T-helper 1 cell treated with Interleukin-12 subunit alpha and Interleukin-12 subunit beta and Interleukin-4 antibody, amounts not matched to agents 30 μg/mL and 1 μg/mL, for 36 hours (primary cell): ENCODE measurements around the gene UGT1A7.

Experiments
- H3K27ac Mint-ChIP-seq: one replicate; pipeline ENCODE4 v1.8.0; 2021; ENCODE audit warnings: mild to moderate bottlenecking, mixed read lengths
- H3K27me3 Mint-ChIP-seq: one replicate; pipeline ENCODE4 v1.8.0; 2021; ENCODE audit warnings: low read depth, mixed read lengths
- H3K36me3 Mint-ChIP-seq: one replicate; pipeline ENCODE4 v1.8.0; 2021; ENCODE audit warnings: low read depth, mixed read lengths
- H3K4me1 Mint-ChIP-seq: one replicate; pipeline ENCODE4 v1.8.0; 2021; ENCODE audit warnings: low read depth, mixed read lengths
- H3K4me3 Mint-ChIP-seq: one replicate; pipeline ENCODE4 v1.8.0; 2021; ENCODE audit warnings: mild to moderate bottlenecking, moderate library complexity, mixed read lengths
- H3K9me3 Mint-ChIP-seq: one replicate; pipeline ENCODE4 v1.8.0; 2021; ENCODE audit warnings: mixed read lengths

Gene UGT1A7

DNA sequence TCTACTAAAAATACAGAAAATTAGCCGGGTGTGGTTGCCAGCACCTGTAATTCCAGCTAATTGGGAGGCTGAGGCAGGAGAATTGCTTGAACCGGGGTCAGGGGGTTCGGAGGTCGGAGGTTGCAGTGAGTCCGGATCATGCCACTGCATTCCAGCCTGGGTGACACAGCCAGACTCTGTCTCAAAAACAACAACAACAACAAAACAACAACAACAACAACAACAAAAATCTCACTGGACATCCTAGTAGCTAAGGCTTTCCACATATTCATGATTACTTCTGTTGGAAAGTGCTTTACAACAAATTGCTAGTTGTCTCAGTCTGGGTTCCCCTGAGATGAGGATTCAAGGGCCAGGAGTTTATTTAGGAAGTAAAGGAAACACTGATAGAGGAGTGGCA is 92.2 kb downstream of the UGT1A7 start:
- Mint-ChIP-seq H3K27me3 (no peaks in the 10 kb centered on the region), H3K9me3 (peaks cover 13% of the 10 kb centered on the region), H3K27ac (no peak overlapping the region), H3K4me3 (no peak overlapping the region), H3K36me3 (no peaks in the 10 kb centered on the region), H3K4me1 (no peaks in the 10 kb centered on the region)

DNA sequence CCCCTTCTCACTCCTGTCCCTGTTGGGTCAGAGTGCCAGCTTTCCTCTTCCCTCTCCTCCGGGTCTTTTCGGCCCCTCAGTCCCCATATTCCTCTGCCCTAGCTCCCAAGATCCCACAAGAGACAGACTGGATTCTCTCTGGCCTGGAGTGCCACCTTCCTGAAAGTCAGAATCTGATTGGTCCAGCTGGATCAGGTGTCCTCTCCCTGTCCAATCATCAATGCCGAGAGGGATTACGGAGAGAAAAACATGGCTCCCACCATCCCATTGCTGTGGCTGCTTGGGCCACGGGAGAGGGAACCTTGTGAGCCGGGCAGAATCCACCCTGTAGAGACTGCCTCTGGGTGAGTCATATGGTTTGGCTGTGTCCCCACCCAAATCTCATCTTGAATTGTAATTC is 93.7 kb downstream of the UGT1A7 start:
- H3K9me3 Mint-ChIP-seq, result peaks cover 13% of the 10 kb centered on the region
- H3K27me3 Mint-ChIP-seq, result no peaks in the 10 kb centered on the region
- H3K27ac Mint-ChIP-seq, result no peak overlapping the region
- no peaks in the 10 kb centered on the region for H3K4me1 Mint-ChIP-seq
- no peaks in the 10 kb centered on the region for H3K36me3 Mint-ChIP-seq
- no peak overlapping the region for H3K4me3 Mint-ChIP-seq

DNA sequence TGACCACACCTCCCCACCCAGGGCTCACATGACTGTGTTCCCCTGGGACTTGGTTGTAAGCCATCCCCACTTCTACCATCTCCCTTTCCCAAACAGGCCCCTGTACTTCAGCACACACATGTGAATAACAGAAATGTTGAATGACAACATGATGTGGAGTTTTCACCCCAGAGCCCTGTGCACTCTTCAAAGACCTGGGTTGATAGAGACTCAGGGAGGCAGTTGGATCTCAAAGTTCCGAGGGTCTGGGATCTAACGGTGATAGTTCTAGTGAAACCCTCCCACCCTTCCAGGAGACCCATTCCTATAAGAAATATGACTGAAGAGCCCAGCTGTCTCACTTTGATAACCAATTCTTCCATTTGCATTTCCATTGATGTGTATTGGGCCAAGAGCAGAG is 96.3 kb downstream of the UGT1A7 start, which contains the start of gene MROH2A:
TSS of gene MROH2A (plus strand) at position 301 of the 400 bp plus-strand sequence. CDS start 1,029 bp downstream, outside the sequence.
- Mint-ChIP-seq H3K9me3 (peaks cover 16% of the 10 kb centered on the region), H3K36me3 (no peaks in the 10 kb centered on the region), H3K27ac (no peak within 1 kb of the TSS), H3K4me1 (no peaks in the 10 kb centered on the region), H3K27me3 (peaks cover 16% of the 10 kb centered on the region), H3K4me3 (no peak within 1 kb of the TSS)

DNA sequence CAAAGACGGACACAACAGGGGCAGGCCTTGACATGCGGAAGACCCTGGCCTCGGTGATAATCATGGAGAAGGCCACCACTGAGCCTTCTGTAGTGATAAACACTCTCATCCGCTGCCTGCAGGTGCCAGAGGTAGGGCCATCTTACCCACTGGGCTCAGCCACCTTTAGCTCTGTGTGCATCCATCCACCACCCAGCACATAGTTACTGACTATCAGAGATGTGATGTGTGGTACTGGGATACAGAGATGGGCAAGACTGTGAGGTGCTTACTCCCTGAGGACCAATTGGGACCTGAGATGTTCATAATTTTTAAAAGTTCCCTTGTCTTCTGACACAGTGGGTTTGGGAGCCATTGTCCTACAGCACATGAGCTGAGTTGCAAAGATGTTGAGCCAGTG is 98.0 kb downstream of the UGT1A7 start:
- no peak overlapping the region for H3K27ac Mint-ChIP-seq
- H3K4me3 Mint-ChIP-seq, result no peak overlapping the region
- peaks cover 16% of the 10 kb centered on the region for H3K27me3 Mint-ChIP-seq
- H3K4me1 Mint-ChIP-seq, result no peaks in the 10 kb centered on the region
- H3K9me3 Mint-ChIP-seq, result peaks cover 16% of the 10 kb centered on the region
- H3K36me3 Mint-ChIP-seq, result no peaks in the 10 kb centered on the region

DNA sequence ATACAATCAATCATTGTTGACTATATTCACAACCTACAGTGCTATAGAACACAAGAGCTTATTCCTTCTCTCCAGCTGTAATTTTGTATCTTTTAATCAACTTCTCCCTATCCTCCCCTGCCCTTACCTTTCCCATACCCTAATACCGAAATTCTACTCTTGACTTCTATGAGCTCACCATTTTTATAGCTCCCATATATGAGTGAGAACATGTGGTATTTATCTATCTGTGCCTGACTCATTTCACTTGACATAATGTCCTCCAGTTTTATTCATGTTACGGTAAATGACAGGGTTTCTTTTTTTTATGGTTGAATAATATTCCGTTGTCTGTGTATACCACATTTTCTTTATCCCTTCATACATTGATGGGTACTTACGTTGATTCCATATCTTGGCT is 99.1 kb downstream of the UGT1A7 start:
- peaks cover 15% of the 10 kb centered on the region for H3K9me3 Mint-ChIP-seq
- peaks cover 16% of the 10 kb centered on the region for H3K27me3 Mint-ChIP-seq
- no peak overlapping the region for H3K4me3 Mint-ChIP-seq
- H3K4me1 Mint-ChIP-seq, result no peaks in the 10 kb centered on the region
- H3K36me3 Mint-ChIP-seq, result no peaks in the 10 kb centered on the region
- H3K27ac Mint-ChIP-seq, result no peak overlapping the region

DNA sequence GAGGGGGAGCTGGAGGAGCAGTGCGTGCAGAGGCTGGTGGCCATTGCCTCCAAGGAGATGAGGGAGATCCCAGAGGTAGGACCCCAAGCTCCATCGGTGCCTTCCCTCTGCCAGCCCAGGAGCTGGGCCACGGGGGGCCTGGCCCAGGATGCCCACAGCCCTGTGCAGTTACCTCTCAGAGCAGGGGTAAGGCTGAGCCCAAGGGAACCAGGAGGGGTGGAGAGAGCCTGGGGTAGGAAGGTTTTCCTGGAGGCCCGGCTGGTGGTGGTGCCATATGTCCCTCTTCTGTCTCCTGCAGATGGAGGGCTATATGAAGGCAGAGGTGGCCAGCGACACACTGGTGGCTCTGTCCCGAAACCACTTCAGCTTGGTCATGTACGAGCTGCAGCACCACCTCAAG is 107.9 kb downstream of the UGT1A7 start:
- no peak overlapping the region for H3K27ac Mint-ChIP-seq
- H3K4me3 Mint-ChIP-seq, result no peak overlapping the region
- no peaks in the 10 kb centered on the region for H3K4me1 Mint-ChIP-seq
- no peaks in the 10 kb centered on the region for H3K27me3 Mint-ChIP-seq
- no peaks in the 10 kb centered on the region for H3K36me3 Mint-ChIP-seq
- H3K9me3 Mint-ChIP-seq, result no peaks in the 10 kb centered on the region

DNA sequence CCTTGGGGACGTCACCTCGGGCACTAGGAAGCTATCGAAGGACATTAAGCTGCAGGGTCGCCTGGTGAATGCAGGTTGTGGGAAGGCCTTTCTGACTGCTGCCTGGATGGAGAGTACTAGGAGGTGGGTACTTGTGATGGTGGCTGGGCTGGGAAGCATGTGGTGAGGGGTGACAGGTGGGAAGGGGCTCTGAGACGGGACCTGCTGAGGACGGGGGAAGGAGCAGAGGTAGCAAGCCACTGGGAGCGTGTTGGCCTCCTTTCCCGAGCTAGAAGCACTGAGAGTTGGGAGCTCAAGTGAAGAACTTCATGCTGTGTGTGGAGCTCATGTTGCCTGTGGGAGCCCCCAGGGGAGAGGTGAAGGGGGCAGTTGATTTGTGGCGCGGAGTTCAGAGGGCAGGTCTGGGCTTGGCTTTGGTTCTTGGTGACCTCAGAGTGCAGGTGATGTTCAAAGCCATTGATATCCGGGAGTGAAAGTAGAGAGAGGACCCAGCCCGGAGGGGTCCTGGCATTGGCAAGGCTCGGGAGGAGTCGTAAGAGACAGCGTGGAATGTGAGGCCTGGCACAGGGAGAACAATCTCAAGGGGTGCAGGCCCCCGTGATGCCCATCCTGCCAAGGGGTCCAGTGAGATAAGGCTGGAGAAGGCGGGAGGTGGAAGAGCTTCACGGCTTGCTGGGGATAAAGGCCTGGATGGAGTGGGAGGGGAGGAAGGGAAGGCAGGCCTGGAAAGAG is 109.6 kb downstream of the UGT1A7 start:
- no peaks in the 10 kb centered on the region for H3K36me3 Mint-ChIP-seq
- H3K4me1 Mint-ChIP-seq, result no peaks in the 10 kb centered on the region
- no peak overlapping the region for H3K4me3 Mint-ChIP-seq
- no peaks in the 10 kb centered on the region for H3K9me3 Mint-ChIP-seq
- H3K27me3 Mint-ChIP-seq, result no peaks in the 10 kb centered on the region
- H3K27ac Mint-ChIP-seq, result no peak overlapping the region

DNA sequence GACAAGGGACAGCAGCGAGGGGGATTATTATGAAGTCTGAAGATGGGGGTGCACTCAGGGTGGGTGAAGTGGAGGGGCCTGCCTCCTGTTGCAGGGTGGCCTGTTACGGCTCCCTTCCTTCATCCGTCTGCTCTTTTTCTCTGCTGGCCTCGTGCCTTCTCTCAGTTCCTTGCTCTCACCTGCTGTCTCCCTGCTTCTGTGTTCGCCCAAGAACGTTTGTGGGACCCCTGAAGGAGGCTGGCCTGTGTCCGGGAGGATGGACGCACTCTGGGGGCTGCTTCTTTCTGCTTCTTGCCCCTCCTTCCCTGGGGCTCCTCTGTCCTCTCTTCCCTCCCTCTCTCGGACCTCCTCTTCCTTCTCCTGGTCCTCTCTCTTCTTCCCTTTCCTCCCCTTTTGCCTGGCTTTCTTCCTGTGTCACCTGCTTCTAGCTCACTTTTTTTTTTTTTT is 110.2 kb downstream of the UGT1A7 start:
- Mint-ChIP-seq H3K9me3 (no peaks in the 10 kb centered on the region), H3K27me3 (no peaks in the 10 kb centered on the region), H3K36me3 (no peaks in the 10 kb centered on the region), H3K4me1 (no peaks in the 10 kb centered on the region), H3K27ac (no peak overlapping the region), H3K4me3 (no peak overlapping the region)

DNA sequence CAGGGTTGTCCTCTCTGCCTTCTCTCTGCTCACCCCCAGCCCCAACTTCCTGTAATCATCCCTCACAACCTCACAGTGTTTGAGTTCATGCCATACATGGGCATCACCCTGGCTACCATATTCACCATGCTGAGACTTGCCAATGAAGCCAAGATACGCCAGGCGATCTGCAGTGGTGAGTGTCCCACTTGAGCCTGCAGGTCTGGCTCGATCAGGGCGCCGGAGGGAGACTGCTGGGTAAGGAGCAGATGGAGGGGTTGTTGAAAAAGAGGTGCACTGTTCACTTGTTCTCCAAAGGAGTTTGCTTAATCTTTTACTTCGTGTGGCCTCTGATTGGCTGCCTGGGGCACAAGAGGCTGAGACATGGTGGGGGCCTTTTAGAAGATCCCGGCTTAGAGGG is 111.0 kb downstream of the UGT1A7 start:
- Mint-ChIP-seq H3K27ac (no peak overlapping the region), H3K4me1 (no peaks in the 10 kb centered on the region), H3K4me3 (no peak overlapping the region), H3K9me3 (no peaks in the 10 kb centered on the region), H3K36me3 (no peaks in the 10 kb centered on the region), H3K27me3 (no peaks in the 10 kb centered on the region)

DNA sequence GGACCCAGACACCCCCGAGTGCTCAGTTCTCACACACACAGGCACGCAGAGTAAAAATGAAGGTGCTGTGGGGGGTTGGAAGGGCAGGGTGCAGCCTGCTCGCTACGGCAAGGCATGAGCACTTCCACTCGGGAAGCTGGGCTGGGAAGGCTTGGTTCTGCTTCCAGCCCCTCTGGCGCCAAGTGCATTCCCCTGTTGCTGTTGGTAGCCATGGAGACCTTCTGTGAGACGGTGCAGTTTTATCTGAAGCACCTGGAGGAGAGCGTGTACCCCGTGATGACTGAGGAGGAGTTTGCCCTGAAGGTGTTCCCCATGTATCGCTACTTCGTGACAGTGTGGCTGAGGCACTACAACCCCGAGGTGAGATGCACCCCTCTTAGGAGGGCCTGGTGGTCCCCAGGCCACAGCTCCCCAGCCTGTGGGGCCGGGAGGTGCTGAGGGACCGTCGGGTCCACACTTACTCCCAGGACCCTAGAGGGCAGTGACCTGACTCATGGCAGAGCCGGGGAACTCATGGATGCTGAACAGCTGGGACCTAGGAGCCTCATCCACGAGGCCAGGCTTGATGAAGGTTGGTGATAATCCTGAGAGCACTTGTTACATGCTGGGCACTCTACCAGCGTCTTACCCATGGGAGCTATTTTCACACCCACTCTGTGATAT is 111.9 kb downstream of the UGT1A7 start:
- Mint-ChIP-seq H3K9me3 (no peaks in the 10 kb centered on the region), H3K36me3 (no peaks in the 10 kb centered on the region), H3K4me3 (no peak overlapping the region), H3K27ac (no peak overlapping the region), H3K4me1 (no peaks in the 10 kb centered on the region), H3K27me3 (no peaks in the 10 kb centered on the region)

DNA sequence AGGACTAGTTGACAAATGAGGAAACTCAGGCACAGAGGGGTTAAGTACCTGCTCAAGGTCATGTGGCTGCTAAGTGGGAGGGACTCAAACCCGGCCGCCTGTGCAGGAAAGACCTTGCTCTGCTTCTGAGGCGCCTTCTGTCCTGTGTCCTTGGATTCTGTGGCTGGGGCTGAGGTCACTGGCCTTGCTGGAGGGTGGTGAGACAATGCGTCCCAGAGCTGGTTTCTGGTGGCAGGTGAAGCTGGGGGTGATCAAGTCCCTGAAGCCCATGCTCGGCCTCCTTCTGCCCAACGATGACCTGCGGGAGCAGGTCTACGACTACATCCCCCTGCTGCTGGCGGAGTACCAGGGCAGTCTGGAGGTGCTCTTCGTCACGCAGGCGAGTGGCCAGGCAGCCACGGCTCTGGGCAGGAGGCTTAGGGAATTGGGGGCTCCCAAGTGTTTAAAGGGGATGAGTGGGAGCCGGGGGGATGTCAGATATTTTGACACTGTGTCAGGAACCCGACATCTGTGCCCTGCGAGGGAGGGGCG is 112.5 kb downstream of the UGT1A7 start:
- no peaks in the 10 kb centered on the region for H3K4me1 Mint-ChIP-seq
- H3K36me3 Mint-ChIP-seq, result no peaks in the 10 kb centered on the region
- no peaks in the 10 kb centered on the region for H3K27me3 Mint-ChIP-seq
- no peak overlapping the region for H3K4me3 Mint-ChIP-seq
- H3K9me3 Mint-ChIP-seq, result no peaks in the 10 kb centered on the region
- no peak overlapping the region for H3K27ac Mint-ChIP-seq

DNA sequence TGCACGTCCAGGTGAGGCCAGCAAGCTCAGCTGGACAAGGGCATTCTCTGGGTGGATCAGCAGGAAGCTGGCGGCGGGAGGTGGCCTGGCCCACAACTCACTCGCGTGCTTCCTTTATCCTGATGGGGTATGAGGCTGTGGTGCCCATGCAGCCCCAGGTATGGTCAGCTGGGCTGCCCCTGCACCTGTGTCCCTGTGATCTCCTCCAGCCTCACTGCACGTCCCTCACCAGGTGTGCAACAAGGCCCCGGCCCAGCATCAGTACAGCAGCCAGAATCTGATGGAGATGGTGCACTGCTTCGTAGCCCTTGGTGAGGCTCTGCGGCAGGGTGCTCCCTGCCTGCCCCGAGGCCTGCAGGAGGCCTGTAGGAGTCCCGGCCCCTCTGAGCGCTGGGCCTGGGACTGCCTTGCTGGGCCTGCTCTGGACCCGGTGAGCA is 114.1 kb downstream of the UGT1A7 start:
- Mint-ChIP-seq H3K9me3 (no peaks in the 10 kb centered on the region), H3K27ac (no peak overlapping the region), H3K36me3 (no peaks in the 10 kb centered on the region), H3K27me3 (no peaks in the 10 kb centered on the region), H3K4me1 (no peaks in the 10 kb centered on the region), H3K4me3 (no peak overlapping the region)

DNA sequence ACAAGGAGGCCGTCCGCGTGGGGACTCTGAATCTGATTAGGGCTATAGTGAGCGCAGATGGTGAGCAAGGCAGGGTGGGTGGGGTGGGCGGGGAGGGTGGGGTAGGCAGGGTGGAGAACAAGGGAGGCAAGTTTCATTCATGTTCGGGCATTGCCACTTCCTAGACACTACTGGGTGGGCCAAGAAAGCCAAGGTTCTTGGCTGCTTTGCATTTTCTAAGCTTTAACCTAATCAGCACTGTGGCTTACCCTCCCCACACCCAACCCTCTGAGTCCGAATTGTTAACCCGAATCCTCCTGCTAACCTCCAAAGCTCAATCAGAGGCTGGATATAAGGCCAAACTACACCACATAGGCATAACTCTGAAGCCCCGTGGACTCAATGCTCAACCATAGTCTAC is 114.6 kb downstream of the UGT1A7 start:
- Mint-ChIP-seq H3K9me3 (no peaks in the 10 kb centered on the region), H3K4me3 (no peak overlapping the region), H3K27me3 (no peaks in the 10 kb centered on the region), H3K4me1 (no peaks in the 10 kb centered on the region), H3K27ac (no peak overlapping the region), H3K36me3 (no peaks in the 10 kb centered on the region)

DNA sequence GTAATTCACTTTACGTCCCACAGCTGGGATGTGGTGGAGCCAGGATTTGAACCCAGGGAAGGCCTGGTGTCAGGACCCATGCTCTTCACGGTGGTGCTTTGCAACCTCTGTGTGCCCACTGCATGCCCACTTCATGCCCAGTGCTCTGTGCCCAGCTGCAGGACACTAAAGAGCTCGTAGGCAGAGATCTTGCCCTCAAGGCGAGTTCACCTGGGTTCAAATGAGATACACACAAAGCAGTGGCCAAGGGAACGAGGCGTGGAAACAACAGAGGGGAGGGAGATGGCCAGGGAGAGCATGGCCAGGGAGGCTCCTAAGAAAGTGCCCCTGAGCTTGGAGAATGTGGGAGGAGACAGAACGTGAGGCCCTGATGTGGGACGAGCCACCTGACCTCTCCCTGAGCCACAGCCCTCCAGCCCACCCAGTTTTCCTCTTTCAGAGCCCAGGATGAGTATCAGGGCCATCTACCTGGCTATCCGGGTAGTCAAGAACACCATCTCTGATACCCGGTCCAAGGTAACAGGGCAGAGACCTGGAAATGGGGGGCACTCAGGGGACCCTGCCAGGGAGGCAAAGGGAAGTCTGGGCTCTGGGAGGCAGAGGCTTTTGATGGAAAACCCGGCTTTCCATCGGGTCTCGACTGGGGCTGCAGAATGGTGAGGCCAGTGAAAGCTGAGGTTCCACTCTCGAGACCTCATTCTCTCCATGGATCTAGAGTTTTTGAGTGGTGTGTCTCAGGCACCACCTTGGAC is 116.8 kb downstream of the UGT1A7 start:
- Mint-ChIP-seq H3K27me3 (no peaks in the 10 kb centered on the region), H3K27ac (no peak overlapping the region), H3K36me3 (no peaks in the 10 kb centered on the region), H3K4me1 (no peaks in the 10 kb centered on the region), H3K4me3 (no peak overlapping the region), H3K9me3 (no peaks in the 10 kb centered on the region)
